NB4 (cell line): Measurements from ENCODE around the gene DGKE.

Experiments
- DNase-seq: peaks from one replicate; pipeline ENCODE4 v3.0.0; 2010; ENCODE audit warnings: low read depth
- H3K4me3 ChIP-seq: one replicate; pipeline ENCODE4 v1.5.1; 2011; ENCODE audit warnings: mild to moderate bottlenecking, low read depth, low read length, moderate library complexity
- MAX ChIP-seq: IDR thresholded peaks from 2 replicates; pipeline ENCODE4 v1.6.1; 2011; ENCODE audit warnings: low read depth, low read length
- MYC ChIP-seq: IDR thresholded peaks from 2 replicates; pipeline ENCODE4 v1.6.1; 2011; ENCODE audit warnings: low read depth, low read length
- POLR2A ChIP-seq: IDR thresholded peaks from 2 replicates; pipeline ENCODE4 v1.6.1; 2011; ENCODE audit warnings: mild to moderate bottlenecking; ENCODE audit not compliant: insufficient read length; ENCODE audit errors: extremely low read depth
- TF ChIP-seq, protein P1 (sequence below): IDR thresholded peaks from one replicate; pipeline ENCODE4 v1.5.1; 2012; ENCODE audit warnings: low read depth, low read length

DGKE gene

DNA sequence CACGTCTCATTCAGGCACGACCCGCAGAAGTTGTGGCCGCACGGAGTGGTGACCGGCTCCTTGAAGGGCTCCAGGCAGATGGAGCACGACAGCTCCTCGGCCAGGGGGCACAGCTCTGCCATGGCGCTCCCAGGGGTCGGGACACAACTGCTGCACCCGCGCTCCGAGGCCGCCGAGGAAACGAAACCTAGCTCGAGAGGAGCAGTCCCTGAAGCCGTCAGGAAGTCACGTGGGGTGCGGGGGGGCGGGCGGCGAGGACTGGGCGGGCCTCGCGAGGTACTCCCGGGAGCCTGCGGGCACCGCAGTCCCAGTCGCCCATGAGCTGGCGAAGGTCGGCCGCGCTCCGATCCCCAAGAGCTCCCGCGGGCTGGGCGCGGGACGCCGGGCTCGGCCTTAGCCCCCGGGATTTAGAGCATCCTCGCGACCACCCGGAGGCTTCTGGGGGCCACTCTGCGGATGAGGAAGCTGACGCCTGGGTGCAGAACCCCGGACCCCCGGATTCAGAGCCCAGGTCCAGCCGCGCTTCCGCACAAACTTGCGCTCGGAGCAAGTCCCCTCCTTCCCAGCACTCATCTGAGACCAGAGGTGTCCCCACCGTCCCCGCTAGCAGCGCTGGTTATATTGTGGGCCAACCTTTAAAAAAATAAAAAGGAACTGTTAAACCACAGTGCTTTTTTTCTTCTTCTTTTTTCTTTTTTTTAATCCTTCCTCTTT is 80.1 kb downstream of the DGKE start, which contains the start of gene TRIM25:
TSS of gene TRIM25 (minus strand) at position 183 of the 714 bp plus-strand sequence. CDS start at position 122, 61 bp downstream.
- H3K4me3 ChIP-seq: peak within 1 kb of the TSS; percentile 91
- peak; percentile 95 for DNase-seq
- TF ChIP-seq, protein P1, sequence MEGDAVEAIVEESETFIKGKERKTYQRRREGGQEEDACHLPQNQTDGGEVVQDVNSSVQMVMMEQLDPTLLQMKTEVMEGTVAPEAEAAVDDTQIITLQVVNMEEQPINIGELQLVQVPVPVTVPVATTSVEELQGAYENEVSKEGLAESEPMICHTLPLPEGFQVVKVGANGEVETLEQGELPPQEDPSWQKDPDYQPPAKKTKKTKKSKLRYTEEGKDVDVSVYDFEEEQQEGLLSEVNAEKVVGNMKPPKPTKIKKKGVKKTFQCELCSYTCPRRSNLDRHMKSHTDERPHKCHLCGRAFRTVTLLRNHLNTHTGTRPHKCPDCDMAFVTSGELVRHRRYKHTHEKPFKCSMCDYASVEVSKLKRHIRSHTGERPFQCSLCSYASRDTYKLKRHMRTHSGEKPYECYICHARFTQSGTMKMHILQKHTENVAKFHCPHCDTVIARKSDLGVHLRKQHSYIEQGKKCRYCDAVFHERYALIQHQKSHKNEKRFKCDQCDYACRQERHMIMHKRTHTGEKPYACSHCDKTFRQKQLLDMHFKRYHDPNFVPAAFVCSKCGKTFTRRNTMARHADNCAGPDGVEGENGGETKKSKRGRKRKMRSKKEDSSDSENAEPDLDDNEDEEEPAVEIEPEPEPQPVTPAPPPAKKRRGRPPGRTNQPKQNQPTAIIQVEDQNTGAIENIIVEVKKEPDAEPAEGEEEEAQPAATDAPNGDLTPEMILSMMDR: no peak
- TF ChIP-seq MYC: peak; percentile 79
- peak; percentile 89 for TF ChIP-seq MAX
- TF ChIP-seq POLR2A: peak; percentile 97

- DNase-seq: no peak
- TF ChIP-seq MAX (no peak), POLR2A (no peak), MYC (no peak)
- TF ChIP-seq, protein P1: no peak
- peak overlapping the region; percentile 85 for H3K4me3 ChIP-seq
Observed at GRCh38 chr17:56914581-56915273, 80.8 kb downstream of the DGKE start.

DNA sequence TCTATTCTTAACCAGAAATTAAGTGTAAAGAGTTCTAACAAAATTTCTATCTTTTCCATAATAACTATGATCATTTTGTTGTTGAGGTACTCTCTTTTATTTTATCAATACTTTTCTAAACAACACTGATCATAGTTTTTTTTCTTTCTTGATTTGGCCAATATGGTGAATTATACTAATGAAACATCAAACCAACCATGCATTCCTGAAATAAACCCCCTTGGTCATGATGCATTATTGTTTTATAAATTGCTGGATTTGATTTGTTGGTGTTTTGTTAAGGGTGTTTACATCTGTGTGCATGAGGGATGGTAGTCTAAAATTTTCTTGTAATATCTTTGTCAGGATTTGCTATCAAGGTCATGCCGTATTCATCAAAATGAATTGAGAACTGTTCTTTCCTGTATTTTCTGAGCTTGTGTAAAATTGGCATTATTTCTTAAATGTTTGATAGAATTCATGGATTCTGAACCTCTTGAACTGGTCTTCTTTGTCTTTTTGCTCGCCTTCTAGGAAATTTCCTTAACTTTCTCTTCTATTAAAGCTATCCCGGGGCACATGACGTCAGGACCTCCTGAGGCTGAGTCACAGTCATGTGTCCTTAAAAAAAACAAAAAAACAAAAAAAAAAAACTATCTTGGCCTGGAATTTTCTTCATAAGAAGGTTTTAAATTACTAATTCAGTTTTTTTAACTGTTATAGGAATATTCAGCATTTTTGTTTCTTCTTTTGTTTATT is 83.8 kb downstream of the DGKE start:
- TF ChIP-seq, protein P1: no peak
- no peak for TF ChIP-seq MYC
- no peak for TF ChIP-seq POLR2A
- H3K4me3 ChIP-seq: no peak overlapping the region
- DNase-seq: no peak

GRCh38 chr17:56918916-56919315 is 85.0 kb downstream of the DGKE start:
- TF ChIP-seq, protein P1: no peak
- peak; percentile 72 for TF ChIP-seq MAX
- TF ChIP-seq MYC: no peak
- no peak for TF ChIP-seq POLR2A
- peak; percentile 90 for DNase-seq
- H3K4me3 ChIP-seq: no peak overlapping the region
